IPS-20b (cell line): ENCODE measurements around the gene KDM4C.
"Not testable (repeated sequence)": the region's sequence is repeated elsewhere in the genome, so short reads cannot be mapped to it uniquely, and the experiment has no call there.

Experiments used
- H3K27ac ChIP-seq: one replicate; pipeline ENCODE4 v1.5.1; 2013; ENCODE audit warnings: low read length
- H3K27me3 ChIP-seq: 2 replicates; pipeline ENCODE4 v1.6.1; 2013; ENCODE audit warnings: mild to moderate bottlenecking, low read length, inconsistent platforms; ENCODE audit not compliant: insufficient read depth
- H3K36me3 ChIP-seq: 2 replicates; pipeline ENCODE4 v1.6.1; 2013; ENCODE audit warnings: low read depth, mild to moderate bottlenecking, inconsistent platforms, low read length, moderate library complexity; ENCODE audit not compliant: insufficient read depth
- H3K4me1 ChIP-seq: 2 replicates; pipeline ENCODE4 v1.6.1; 2013; ENCODE audit warnings: mild to moderate bottlenecking, control low read depth, inconsistent platforms, low read length, moderate library complexity; ENCODE audit not compliant: insufficient read depth
- H3K4me3 ChIP-seq: 2 replicates; pipeline ENCODE4 v1.5.1; 2013; ENCODE audit warnings: mild to moderate bottlenecking, low read length, inconsistent platforms
- H3K9ac ChIP-seq: 2 replicates; pipeline ENCODE4 v1.6.1; 2013; ENCODE audit warnings: low read depth, mild to moderate bottlenecking, inconsistent platforms, low read length, moderate library complexity
- H3K9me3 ChIP-seq: 2 replicates; pipeline ENCODE4 v1.6.1; 2013; ENCODE audit warnings: mild to moderate bottlenecking, low read depth, low read length, inconsistent platforms; ENCODE audit not compliant: insufficient read depth

Gene KDM4C

GRCh38 chr9:6941501-6941900 is 183.7 kb downstream of the KDM4C start:
- no peaks in the 10 kb centered on the region for H3K4me1 ChIP-seq
- no peak overlapping the region for H3K4me3 ChIP-seq
- H3K27me3 ChIP-seq: no peaks in the 10 kb centered on the region
- no peak overlapping the region for H3K9ac ChIP-seq
- H3K9me3 ChIP-seq: no peaks in the 10 kb centered on the region
- no peaks in the 10 kb centered on the region for H3K36me3 ChIP-seq
- no peak overlapping the region for H3K27ac ChIP-seq

GRCh38 chr9:6942406-6942805 is 184.6 kb downstream of the KDM4C start:
- H3K36me3 ChIP-seq: no peaks in the 10 kb centered on the region
- H3K9me3 ChIP-seq: no peaks in the 10 kb centered on the region
- no peaks in the 10 kb centered on the region for H3K4me1 ChIP-seq
- no peak overlapping the region for H3K4me3 ChIP-seq
- H3K27me3 ChIP-seq: no peaks in the 10 kb centered on the region
- H3K9ac ChIP-seq: no peak overlapping the region
- no peak overlapping the region for H3K27ac ChIP-seq

- Histone ChIP-seq H3K9me3 (no peaks in the 10 kb centered on the region; the same call in 1 of the 2 replicates), H3K27ac (no peak overlapping the region), H3K4me1 (no peaks in the 10 kb centered on the region), H3K9ac (no peak overlapping the region), H3K27me3 (no peaks in the 10 kb centered on the region), H3K4me3 (no peak overlapping the region), H3K36me3 (no peaks in the 10 kb centered on the region)
Observed at GRCh38 chr9:6943293-6943692, 185.5 kb downstream of the KDM4C start.

- no peak overlapping the region for H3K27ac ChIP-seq
- H3K4me3 ChIP-seq: no peak overlapping the region
- no peaks in the 10 kb centered on the region for H3K36me3 ChIP-seq
- H3K9me3 ChIP-seq: no peaks in the 10 kb centered on the region; the same call in 1 of the 2 replicates
- no peaks in the 10 kb centered on the region for H3K4me1 ChIP-seq
- no peaks in the 10 kb centered on the region for H3K27me3 ChIP-seq
- no peak overlapping the region for H3K9ac ChIP-seq
Observed at GRCh38 chr9:6944093-6944551, 186.3 kb downstream of the KDM4C start.

GRCh38 chr9:6944896-6945295 is 187.1 kb downstream of the KDM4C start:
- H3K4me1 ChIP-seq: no peaks in the 10 kb centered on the region
- H3K27ac ChIP-seq: no peak overlapping the region
- no peak overlapping the region for H3K4me3 ChIP-seq
- H3K9me3 ChIP-seq: no peaks in the 10 kb centered on the region; the same call in 1 of the 2 replicates
- H3K9ac ChIP-seq: no peak overlapping the region
- no peaks in the 10 kb centered on the region for H3K36me3 ChIP-seq
- no peaks in the 10 kb centered on the region for H3K27me3 ChIP-seq

- H3K27me3 ChIP-seq: no peaks in the 10 kb centered on the region
- no peaks in the 10 kb centered on the region; the same call in 1 of the 2 replicates for H3K9me3 ChIP-seq
- H3K4me3 ChIP-seq: no peak overlapping the region
- no peak overlapping the region for H3K9ac ChIP-seq
- no peaks in the 10 kb centered on the region for H3K36me3 ChIP-seq
- H3K27ac ChIP-seq: no peak overlapping the region
- no peaks in the 10 kb centered on the region for H3K4me1 ChIP-seq
Observed at GRCh38 chr9:6945816-6946215, 188.0 kb downstream of the KDM4C start.

GRCh38 chr9:6946583-6947166 is 188.9 kb downstream of the KDM4C start:
- no peaks in the 10 kb centered on the region for H3K36me3 ChIP-seq
- H3K9ac ChIP-seq: no peak overlapping the region
- no peak overlapping the region for H3K27ac ChIP-seq
- no peaks in the 10 kb centered on the region for H3K4me1 ChIP-seq
- no peaks in the 10 kb centered on the region; the same call in 1 of the 2 replicates for H3K9me3 ChIP-seq
- H3K27me3 ChIP-seq: no peaks in the 10 kb centered on the region
- H3K4me3 ChIP-seq: no peak overlapping the region

GRCh38 chr9:6948921-6949320 is 191.1 kb downstream of the KDM4C start:
- not testable (repeated sequence) for H3K4me3 ChIP-seq, H3K9me3 ChIP-seq, H3K4me1 ChIP-seq, H3K36me3 ChIP-seq, H3K9ac ChIP-seq, H3K27ac ChIP-seq, H3K27me3 ChIP-seq

GRCh38 chr9:6955251-6955921 is 197.6 kb downstream of the KDM4C start:
- H3K4me1 ChIP-seq: peaks cover 17% of the 10 kb centered on the region
- H3K4me3 ChIP-seq: no peak overlapping the region
- no peaks in the 10 kb centered on the region for H3K27me3 ChIP-seq
- no peaks in the 10 kb centered on the region for H3K9me3 ChIP-seq
- no peak overlapping the region for H3K27ac ChIP-seq
- no peak overlapping the region for H3K9ac ChIP-seq
- no peaks in the 10 kb centered on the region for H3K36me3 ChIP-seq

- H3K4me1 ChIP-seq: peaks cover 17% of the 10 kb centered on the region
- H3K27me3 ChIP-seq: no peaks in the 10 kb centered on the region
- no peak overlapping the region for H3K9ac ChIP-seq
- H3K4me3 ChIP-seq: no peak overlapping the region
- no peak overlapping the region for H3K27ac ChIP-seq
- no peaks in the 10 kb centered on the region for H3K9me3 ChIP-seq
- H3K36me3 ChIP-seq: no peaks in the 10 kb centered on the region
Observed at GRCh38 chr9:6956879-6957278, 199.1 kb downstream of the KDM4C start.

GRCh38 chr9:6959270-6960000 is 201.7 kb downstream of the KDM4C start:
- Histone ChIP-seq H3K4me3 (no peak overlapping the region), H3K27ac (no peak overlapping the region), H3K9ac (no peak overlapping the region), H3K9me3 (no peaks in the 10 kb centered on the region), H3K4me1 (peaks cover 12% of the 10 kb centered on the region), H3K36me3 (no peaks in the 10 kb centered on the region), H3K27me3 (no peaks in the 10 kb centered on the region)

- no peaks in the 10 kb centered on the region for H3K36me3 ChIP-seq
Observed at GRCh38 chr9:6960777-6961176, 203.0 kb downstream of the KDM4C start.

More at GRCh38 chr9:6960777-6961176, 203.0 kb downstream of the KDM4C start:
- no peaks in the 10 kb centered on the region for H3K27me3 ChIP-seq
- no peak overlapping the region for H3K9ac ChIP-seq
- H3K4me3 ChIP-seq: no peak overlapping the region
- H3K4me1 ChIP-seq: no peaks in the 10 kb centered on the region
- no peak overlapping the region for H3K27ac ChIP-seq
- H3K9me3 ChIP-seq: no peaks in the 10 kb centered on the region
